Stimulated activated CD8-positive, alpha-beta memory T cell treated with anti-CD3 and anti-CD28 coated beads, Interleukin-15, amount 100 ng/mL, for 4 hours (primary cell): Measurements from ENCODE around the gene DHX15.

Experiments used
- DNase-seq, 2 donors: peaks; one replicate each; pipeline ENCODE4 v3.0.0-alpha.2; 2020; ENCODE audit warnings: low read depth in 2 of 2

Gene DHX15

DNA sequence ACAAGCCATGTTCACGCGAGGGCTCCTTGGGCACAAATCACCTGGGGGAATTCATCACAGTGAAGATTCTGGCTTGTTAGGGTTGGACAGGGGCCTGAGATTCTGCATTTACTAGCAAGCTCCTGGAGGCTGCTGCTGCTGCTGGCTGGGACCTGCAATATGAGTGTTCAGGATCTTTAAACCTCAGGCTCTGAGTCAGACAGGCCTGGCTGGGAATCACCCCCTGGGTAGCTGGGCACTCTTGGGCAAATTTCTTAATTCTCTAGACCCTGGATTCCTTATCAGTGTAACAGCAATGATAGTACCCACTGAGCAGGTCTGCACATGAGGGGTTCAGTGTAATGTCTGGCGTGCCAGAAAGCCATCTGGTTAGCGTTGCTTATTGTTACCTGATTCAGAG, 101.5 kb downstream of the DHX15 start:
- DNase-seq: no peak

DNA sequence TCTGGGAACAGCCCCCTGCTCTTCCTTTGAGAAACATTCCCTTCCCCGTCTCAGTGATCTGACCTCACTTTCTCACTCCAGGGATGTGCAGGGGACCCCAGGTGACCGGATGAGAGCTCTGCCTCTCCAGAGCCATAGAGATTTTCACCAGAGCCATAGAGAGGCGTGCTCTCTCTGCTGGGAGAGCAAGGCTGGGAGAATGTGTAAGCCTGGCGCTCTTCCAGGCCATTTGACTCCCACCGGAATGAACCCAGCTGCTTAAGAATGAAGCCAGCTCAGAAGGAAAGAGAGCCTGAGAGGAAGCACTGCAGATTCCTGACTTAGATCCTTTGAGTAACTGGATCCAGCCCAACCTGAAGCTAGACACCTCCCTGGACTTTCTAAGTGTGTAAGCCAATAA, 106.4 kb downstream of the DHX15 start:
- no peak for DNase-seq
